Measurements from ENCODE around the gene EMC10.
A peak's percentile ranks its signal among the peaks of the same experiment; 100 is the strongest.

Gene EMC10

DNA sequence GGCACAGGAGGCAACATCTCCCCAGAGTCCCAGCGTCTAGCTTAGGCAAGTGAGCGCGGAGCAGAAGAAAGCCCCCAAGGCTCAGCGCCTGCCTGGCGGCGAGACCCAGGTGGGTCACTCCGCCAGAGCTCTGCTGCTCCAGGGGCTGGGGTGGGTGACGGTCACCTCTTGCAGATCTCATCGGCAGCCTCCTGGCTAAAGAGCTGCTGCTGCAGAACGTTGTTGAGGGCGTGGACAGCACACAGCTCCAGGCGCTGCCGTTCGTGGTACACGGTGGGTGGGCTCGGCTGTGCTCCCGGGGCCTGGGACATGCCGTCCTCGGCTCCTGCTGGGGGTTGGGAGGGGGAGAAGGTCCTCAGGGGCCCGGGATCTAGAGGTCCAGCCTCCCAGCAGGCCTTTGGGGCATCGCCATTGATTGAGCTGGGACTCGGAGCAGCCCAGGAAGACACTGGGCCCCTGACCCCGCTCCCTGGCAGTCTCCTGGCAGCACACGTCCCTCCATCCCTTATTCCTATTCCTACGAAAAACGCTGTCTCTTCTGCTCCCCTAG, 33.9 kb downstream of the EMC10 start:
- Histone ChIP-seq H3K4me3 (replicated peaks; ENCODE audit: insufficient read depth, low read length) (peak overlapping the region; percentile 74), H3K27ac (replicated peaks) (peak overlapping the region; percentile 72), H3K27me3 (ENCODE audit: insufficient read depth, poor library complexity, severe bottlenecking) (no peaks in the 10 kb centered on the region)
- TF ChIP-seq SPI1 (IDR thresholded peaks at IDR 0.05; ENCODE audit: borderline replicate concordance, low read depth) (no peak), GABPA (IDR thresholded peaks at IDR 0.05; ENCODE audit: low read depth) (no peak), REST (IDR thresholded peaks at IDR 0.05; ENCODE audit: insufficient replicate concordance, low read depth) (no peak)
- no peak for DNase-seq (ENCODE audit: low read depth in 1 of 2, low spot score in 1 of 2)

DNA sequence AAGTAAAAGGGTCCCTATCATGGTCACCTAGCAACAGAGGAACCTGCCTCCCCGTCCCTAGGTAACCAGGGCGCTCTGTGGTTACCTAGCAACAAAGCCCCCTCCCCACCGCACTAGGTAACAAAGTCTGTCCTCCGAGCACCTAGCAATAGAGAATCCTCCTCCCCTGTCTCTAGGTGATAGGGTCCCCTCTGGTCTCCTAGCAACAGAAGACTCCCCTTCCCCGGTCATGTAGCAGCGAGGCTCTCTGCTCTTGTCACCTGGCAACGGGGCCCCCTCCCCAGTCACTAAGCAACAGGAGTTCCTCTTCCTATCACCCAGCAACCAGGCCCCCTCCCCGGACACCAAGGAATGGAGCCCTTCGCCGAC, 34.4 kb downstream of the EMC10 start:
- Histone ChIP-seq H3K4me3 (replicated peaks; ENCODE audit: insufficient read depth, low read length) (peak overlapping the region; percentile 74), H3K27me3 (ENCODE audit: insufficient read depth, poor library complexity, severe bottlenecking) (peaks cover 3% of the 10 kb centered on the region), H3K27ac (replicated peaks) (peak overlapping the region; percentile 72)
- DNase-seq (ENCODE audit: low read depth in 1 of 2, low spot score in 1 of 2): no peak
- TF ChIP-seq POLR2AphosphoS5 (IDR thresholded peaks at IDR 0.05; ENCODE audit: low read depth) (no peak), SPI1 (IDR thresholded peaks at IDR 0.05; ENCODE audit: borderline replicate concordance, low read depth) (peak; percentile 41; the same call in 1 of the 2 replicates)

DNA sequence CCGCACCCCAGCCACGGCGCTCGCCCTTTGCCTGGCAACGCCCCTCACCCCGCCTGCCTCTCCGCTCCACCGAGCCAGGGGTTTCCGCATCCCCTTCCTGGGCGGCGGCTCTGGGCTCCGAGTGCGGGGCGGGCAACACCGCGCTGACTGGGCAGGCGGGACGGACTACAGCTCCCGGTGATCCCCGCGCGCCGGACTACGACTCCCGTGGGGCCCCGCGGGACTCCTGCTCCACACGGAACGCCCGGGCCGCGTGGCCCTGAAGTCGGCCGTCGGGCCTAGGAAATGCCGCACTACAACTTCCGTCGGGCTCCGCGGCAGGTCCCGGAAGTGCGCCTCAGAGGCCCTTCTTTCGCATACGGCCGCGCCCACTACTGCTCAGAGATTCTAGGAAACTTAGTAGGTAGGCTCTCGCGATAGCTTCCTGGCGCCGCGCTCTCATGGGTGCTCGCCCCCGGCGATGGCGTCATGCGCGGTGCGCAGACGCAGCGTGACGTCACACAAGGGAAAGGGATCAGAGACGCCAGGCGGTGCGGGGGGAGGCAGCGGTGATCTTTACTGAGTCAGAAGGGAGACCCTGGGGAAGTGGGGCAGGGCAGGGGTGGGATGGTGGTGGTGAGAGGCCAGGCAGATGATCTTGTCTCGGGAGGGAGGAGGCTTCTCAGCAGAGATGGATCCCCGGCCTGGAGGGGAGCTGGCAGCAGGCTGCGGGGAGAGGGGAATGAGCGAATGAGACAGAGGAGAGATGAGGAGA, 34.9 kb downstream of the EMC10 start, which contains the start of gene JOSD2:
JOSD2 (minus strand) TSS at position 123 of the 754 bp plus-strand sequence. CDS start 760 bp downstream, outside the sequence.
- Histone ChIP-seq H3K27ac (replicated peaks) (peak within 1 kb of the TSS; percentile 72), H3K4me3 (replicated peaks; ENCODE audit: insufficient read depth, low read length) (peak within 1 kb of the TSS; percentile 74), H3K27me3 (ENCODE audit: insufficient read depth, poor library complexity, severe bottlenecking) (peaks cover 8% of the 10 kb centered on the region)
- DNase-seq (ENCODE audit: low read depth in 1 of 2, low spot score in 1 of 2): peak; percentile 98 to 99
- TF ChIP-seq GABPA (IDR thresholded peaks at IDR 0.05; ENCODE audit: low read depth) (peak; percentile 84), SPI1 (IDR thresholded peaks at IDR 0.05; ENCODE audit: borderline replicate concordance, low read depth) (0 out of 2 replicates have a peak, but pooled peaks have one; percentile 4), POLR2AphosphoS5 (IDR thresholded peaks at IDR 0.05; ENCODE audit: low read depth) (peak; percentile 29; the same call in 1 of the 2 replicates), REST (IDR thresholded peaks at IDR 0.05; ENCODE audit: insufficient replicate concordance, low read depth) (no peak)
- TF ChIP-seq, protein P1, sequence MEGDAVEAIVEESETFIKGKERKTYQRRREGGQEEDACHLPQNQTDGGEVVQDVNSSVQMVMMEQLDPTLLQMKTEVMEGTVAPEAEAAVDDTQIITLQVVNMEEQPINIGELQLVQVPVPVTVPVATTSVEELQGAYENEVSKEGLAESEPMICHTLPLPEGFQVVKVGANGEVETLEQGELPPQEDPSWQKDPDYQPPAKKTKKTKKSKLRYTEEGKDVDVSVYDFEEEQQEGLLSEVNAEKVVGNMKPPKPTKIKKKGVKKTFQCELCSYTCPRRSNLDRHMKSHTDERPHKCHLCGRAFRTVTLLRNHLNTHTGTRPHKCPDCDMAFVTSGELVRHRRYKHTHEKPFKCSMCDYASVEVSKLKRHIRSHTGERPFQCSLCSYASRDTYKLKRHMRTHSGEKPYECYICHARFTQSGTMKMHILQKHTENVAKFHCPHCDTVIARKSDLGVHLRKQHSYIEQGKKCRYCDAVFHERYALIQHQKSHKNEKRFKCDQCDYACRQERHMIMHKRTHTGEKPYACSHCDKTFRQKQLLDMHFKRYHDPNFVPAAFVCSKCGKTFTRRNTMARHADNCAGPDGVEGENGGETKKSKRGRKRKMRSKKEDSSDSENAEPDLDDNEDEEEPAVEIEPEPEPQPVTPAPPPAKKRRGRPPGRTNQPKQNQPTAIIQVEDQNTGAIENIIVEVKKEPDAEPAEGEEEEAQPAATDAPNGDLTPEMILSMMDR (IDR thresholded peaks at IDR 0.05; ENCODE audit: insufficient read depth, low read length): no peak

GRCh38 chr19:50512112-50512998, 36.0 kb downstream of the EMC10 start:
- H3K4me3 ChIP-seq (replicated peaks; ENCODE audit: insufficient read depth, low read length): no peak overlapping the region
- no peak overlapping the region for H3K27ac ChIP-seq (replicated peaks)
- DNase-seq (ENCODE audit: low read depth in 1 of 2, low spot score in 1 of 2): no peak
- H3K27me3 ChIP-seq (ENCODE audit: insufficient read depth, poor library complexity, severe bottlenecking): peaks cover 8% of the 10 kb centered on the region
- TF ChIP-seq REST (IDR thresholded peaks at IDR 0.05; ENCODE audit: insufficient replicate concordance, low read depth) (no peak), POLR2AphosphoS5 (IDR thresholded peaks at IDR 0.05; ENCODE audit: low read depth) (no peak), GABPA (IDR thresholded peaks at IDR 0.05; ENCODE audit: low read depth) (no peak), SPI1 (IDR thresholded peaks at IDR 0.05; ENCODE audit: borderline replicate concordance, low read depth) (no peak)
- TF ChIP-seq, protein P1 (IDR thresholded peaks at IDR 0.05; ENCODE audit: insufficient read depth, low read length): no peak

All from HL-60 (cell line).